Measurements from ENCODE around the gene DPPA2.

GRCh38 chr3:109334572-109334971 is 18.3 kb upstream of the DPPA2 start:
- TF ChIP-seq CTCF (IDR thresholded peaks at IDR 0.05; ENCODE audit: low read depth, low read length) (no peak), EZH2phosphoT487 (IDR thresholded peaks at IDR 0.05; ENCODE audit: low read depth) (no peak)

All from OCI-LY3 (cell line).